ENCODE data around the gene SEBOX. TPM values are rescaled to one million over a fixed set of nuclear protein-coding genes. Genes with fewer than 3 reads are reported as not detected.

The SEBOX gene
- total and polyA plus RNA-seq, 4 experiments from 2014 or later: not detected

DNA sequence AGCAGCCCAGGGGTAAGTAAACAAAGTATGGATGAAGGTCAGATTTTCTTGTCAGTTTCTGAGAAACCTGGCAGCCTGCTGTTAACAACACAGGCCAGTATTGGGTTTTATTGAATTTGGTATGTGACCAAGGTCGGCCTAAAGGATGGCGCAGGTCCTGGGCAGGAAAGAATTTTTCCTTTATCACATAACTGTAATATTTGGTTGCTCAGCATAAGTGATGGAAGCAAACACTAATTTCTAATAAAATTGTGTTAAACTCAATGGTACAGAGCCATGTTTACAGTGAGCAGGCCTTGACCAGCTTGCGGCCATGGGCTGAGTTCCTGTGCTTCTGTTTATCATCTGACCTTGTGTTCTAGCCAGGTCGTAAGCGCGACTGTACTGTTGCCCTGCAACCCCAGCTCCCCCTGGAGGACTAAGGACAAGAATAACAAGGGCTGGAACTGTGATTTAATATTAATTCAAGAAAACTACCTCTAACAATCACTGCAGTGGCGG, 18.2 kb downstream of the SEBOX start:
- H3K4me3 Mint-ChIP-seq: no peak overlapping the region
- H3K4me1 Mint-ChIP-seq: no peaks in the 10 kb centered on the region
- H3K9me3 Mint-ChIP-seq: no peaks in the 10 kb centered on the region
- peaks cover 54 to 82% of the 10 kb centered on the region in 2 donors for H3K36me3 Mint-ChIP-seq
- H3K4me1 ChIP-seq (ENCODE audit: insufficient read depth, low read length): no peaks in the 10 kb centered on the region
- H3K27ac Mint-ChIP-seq: no peak overlapping the region
- H3K9me3 ChIP-seq (ENCODE audit: control insufficient read depth in 1 of 2, low read length in 2 of 2): no peaks in the 10 kb centered on the region
- H3K27ac ChIP-seq (ENCODE audit: low read depth, low read length): no peak overlapping the region
- CTCF ChIA-PET (ENCODE audit: partially characterized antibody): interaction anchor here (1.2 to 1.4 kb wide), 2 partner anchors 9 to 14 kb away, joined by 3 read pairs; no protein-coding TSS in a partner anchor
- H3K36me3 ChIP-seq (ENCODE audit: insufficient read depth, low read length): peaks cover 76% of the 10 kb centered on the region
- H3K27me3 Mint-ChIP-seq: no peaks in the 10 kb centered on the region
- H3K27me3 ChIP-seq (ENCODE audit: insufficient read depth, low read length): no peaks in the 10 kb centered on the region
- no peak for DNase-seq
- POLR2A ChIA-PET (ENCODE audit: partially characterized antibody): interaction anchor here (1.1 to 3.8 kb wide), 4 partner anchors 9 to 11 kb away, joined by 3 to 21 read pairs (median 10); partner anchors contain the start of genes IFT20, POLDIP2 and TNFAIP1
- intact Hi-C loops (cut with micrococcal nuclease): no loop called here
- H3K4me3 ChIP-seq (ENCODE audit: low read length in 2 of 2): no peak overlapping the region

DNA sequence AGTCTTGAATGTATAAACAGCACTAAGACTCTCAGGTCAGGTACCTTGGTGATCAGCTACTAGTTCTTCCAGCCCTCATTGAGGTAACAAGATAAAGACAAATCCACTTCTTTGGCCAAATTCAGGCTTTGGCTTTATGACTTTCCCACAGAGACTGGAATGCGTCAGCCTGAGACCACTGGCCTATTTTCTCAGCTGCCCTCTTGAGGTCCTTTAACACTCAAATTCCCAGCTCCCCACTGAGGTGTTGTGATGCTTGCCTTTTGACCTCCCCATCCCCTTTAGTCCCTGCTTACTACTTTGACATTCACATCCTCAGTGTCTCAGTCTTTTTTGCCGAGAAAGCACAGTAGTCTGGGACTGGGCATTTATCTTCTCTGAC, 18.8 kb downstream of the SEBOX start:
- no peak for DNase-seq
- Mint-ChIP-seq H3K9me3 (no peaks in the 10 kb centered on the region), H3K4me1 (no peaks in the 10 kb centered on the region), H3K36me3 (peaks cover 48 to 82% of the 10 kb centered on the region in 2 donors), H3K27me3 (no peaks in the 10 kb centered on the region), H3K4me3 (no peak overlapping the region), H3K27ac (peak overlapping the region in 2 of 7 donors; percentile 8 to 32)
- Histone ChIP-seq H3K36me3 (ENCODE audit: insufficient read depth, low read length) (peaks cover 76% of the 10 kb centered on the region), H3K4me1 (ENCODE audit: insufficient read depth, low read length) (no peaks in the 10 kb centered on the region), H3K27ac (ENCODE audit: low read depth, low read length) (no peak overlapping the region), H3K27me3 (ENCODE audit: insufficient read depth, low read length) (no peaks in the 10 kb centered on the region), H3K4me3 (ENCODE audit: low read length in 2 of 2) (no peak overlapping the region), H3K9me3 (ENCODE audit: control insufficient read depth in 1 of 2, low read length in 2 of 2) (no peaks in the 10 kb centered on the region)
- ChIA-PET POLR2A (ENCODE audit: partially characterized antibody) (interaction anchor here (3.8 kb wide), 2 partner anchors 11 kb away, joined by 17 to 21 read pairs; partner anchors contain the start of genes IFT20, POLDIP2 and TNFAIP1), CTCF (ENCODE audit: partially characterized antibody) (interaction anchor here (1.4 kb wide), 1 partner anchor 13 kb away, joined by 3 read pairs; no protein-coding TSS in a partner anchor)
- intact Hi-C loops (cut with micrococcal nuclease): no loop called here

GRCh38 chr17:28345419-28346198, 19.4 kb downstream of the SEBOX start:
- Histone ChIP-seq H3K36me3 (ENCODE audit: insufficient read depth, low read length) (peaks cover 77% of the 10 kb centered on the region), H3K27ac (ENCODE audit: low read depth, low read length) (no peak overlapping the region), H3K4me1 (ENCODE audit: insufficient read depth, low read length) (no peaks in the 10 kb centered on the region), H3K27me3 (ENCODE audit: insufficient read depth, low read length) (no peaks in the 10 kb centered on the region), H3K9me3 (ENCODE audit: control insufficient read depth in 1 of 2, low read length in 2 of 2) (no peaks in the 10 kb centered on the region), H3K4me3 (ENCODE audit: low read length in 2 of 2) (no peak overlapping the region)
- DNase-seq: no peak
- ChIA-PET CTCF (ENCODE audit: partially characterized antibody) (interaction anchor here (0.9 to 1.4 kb wide), 2 partner anchors 13 to 295 kb away, joined by 3 read pairs; no protein-coding TSS in a partner anchor), POLR2A (ENCODE audit: partially characterized antibody) (interaction anchor here (3.8 kb wide), 2 partner anchors 10 to 12 kb away, joined by 17 to 21 read pairs; partner anchors contain the start of genes IFT20, POLDIP2 and TNFAIP1)
- H3K4me3 Mint-ChIP-seq: no peak overlapping the region
- peak overlapping the region in 2 of 7 donors; percentile 8 to 32 for H3K27ac Mint-ChIP-seq
- intact Hi-C loops (cut with micrococcal nuclease): no loop called here
- no peaks in the 10 kb centered on the region for H3K4me1 Mint-ChIP-seq
- H3K36me3 Mint-ChIP-seq: peaks cover 42 to 77% of the 10 kb centered on the region in 2 donors
- H3K27me3 Mint-ChIP-seq: no peaks in the 10 kb centered on the region
- no peaks in the 10 kb centered on the region for H3K9me3 Mint-ChIP-seq

- ChIA-PET POLR2A (ENCODE audit: partially characterized antibody) (interaction anchor here (3.8 kb wide), 2 partner anchors 9 to 13 kb away, joined by 17 to 21 read pairs; partner anchors contain the start of genes IFT20, POLDIP2 and TNFAIP1), CTCF (ENCODE audit: partially characterized antibody) (no interaction called here)
- Mint-ChIP-seq H3K4me3 (no peak overlapping the region), H3K4me1 (peaks cover 0 to 1% (median 0%) of the 10 kb centered on the region in 4 donors), H3K27ac (no peak overlapping the region), H3K9me3 (no peaks in the 10 kb centered on the region), H3K27me3 (no peaks in the 10 kb centered on the region), H3K36me3 (peaks cover 34 to 75% of the 10 kb centered on the region in 2 donors)
- Histone ChIP-seq H3K4me3 (ENCODE audit: low read length in 2 of 2) (no peak overlapping the region), H3K27me3 (ENCODE audit: insufficient read depth, low read length) (no peaks in the 10 kb centered on the region), H3K4me1 (ENCODE audit: insufficient read depth, low read length) (no peaks in the 10 kb centered on the region), H3K9me3 (ENCODE audit: control insufficient read depth in 1 of 2, low read length in 2 of 2) (no peaks in the 10 kb centered on the region), H3K27ac (ENCODE audit: low read depth, low read length) (no peak overlapping the region), H3K36me3 (ENCODE audit: insufficient read depth, low read length) (peaks cover 84% of the 10 kb centered on the region)
- intact Hi-C loops (cut with micrococcal nuclease): no loop called here
- no peak for DNase-seq
Observed at GRCh38 chr17:28344435-28344901, 20.5 kb downstream of the SEBOX start.

DNA sequence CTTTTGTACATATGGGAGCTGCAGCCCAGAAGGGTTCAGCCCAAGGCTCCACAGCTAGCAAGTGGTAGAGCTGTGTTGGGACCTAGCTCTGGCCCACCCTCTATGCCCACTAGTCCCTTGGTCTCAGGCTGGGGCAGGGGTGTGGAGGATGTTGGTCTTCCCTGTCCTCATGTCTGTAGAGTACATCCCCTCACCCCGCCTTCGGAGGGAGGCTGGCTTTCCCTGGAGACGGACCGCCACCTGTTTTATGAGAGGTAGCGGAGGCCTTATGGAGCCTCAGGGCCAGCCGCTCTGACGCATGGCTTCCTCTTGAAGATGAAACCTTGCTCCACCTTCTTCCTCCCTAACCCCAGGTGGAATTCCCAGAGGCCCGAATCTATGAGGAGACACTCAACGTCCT, 21.0 kb downstream of the SEBOX start:
- no peak overlapping the region for H3K4me3 Mint-ChIP-seq
- no peak for DNase-seq
- H3K36me3 Mint-ChIP-seq: peaks cover 34 to 77% of the 10 kb centered on the region in 2 donors
- Histone ChIP-seq H3K27me3 (ENCODE audit: insufficient read depth, low read length) (no peaks in the 10 kb centered on the region), H3K9me3 (ENCODE audit: control insufficient read depth in 1 of 2, low read length in 2 of 2) (no peaks in the 10 kb centered on the region), H3K4me3 (ENCODE audit: low read length in 2 of 2) (no peak overlapping the region), H3K27ac (ENCODE audit: low read depth, low read length) (no peak overlapping the region), H3K36me3 (ENCODE audit: insufficient read depth, low read length) (peaks cover 86% of the 10 kb centered on the region), H3K4me1 (ENCODE audit: insufficient read depth, low read length) (no peaks in the 10 kb centered on the region)
- peaks cover 0 to 5% (median under 1%) of the 10 kb centered on the region in 4 donors for H3K4me1 Mint-ChIP-seq
- CTCF ChIA-PET (ENCODE audit: partially characterized antibody): no interaction called here
- H3K27ac Mint-ChIP-seq: peak overlapping the region in 2 of 7 donors; percentile 29 to 46
- POLR2A ChIA-PET (ENCODE audit: partially characterized antibody): interaction anchor here (0.9 kb wide), 1 partner anchor 13 kb away, joined by 4 read pairs; the partner anchor contains the start of gene POLDIP2
- no peaks in the 10 kb centered on the region for H3K9me3 Mint-ChIP-seq
- intact Hi-C loops (cut with micrococcal nuclease): no loop called here
- no peaks in the 10 kb centered on the region for H3K27me3 Mint-ChIP-seq

DNA sequence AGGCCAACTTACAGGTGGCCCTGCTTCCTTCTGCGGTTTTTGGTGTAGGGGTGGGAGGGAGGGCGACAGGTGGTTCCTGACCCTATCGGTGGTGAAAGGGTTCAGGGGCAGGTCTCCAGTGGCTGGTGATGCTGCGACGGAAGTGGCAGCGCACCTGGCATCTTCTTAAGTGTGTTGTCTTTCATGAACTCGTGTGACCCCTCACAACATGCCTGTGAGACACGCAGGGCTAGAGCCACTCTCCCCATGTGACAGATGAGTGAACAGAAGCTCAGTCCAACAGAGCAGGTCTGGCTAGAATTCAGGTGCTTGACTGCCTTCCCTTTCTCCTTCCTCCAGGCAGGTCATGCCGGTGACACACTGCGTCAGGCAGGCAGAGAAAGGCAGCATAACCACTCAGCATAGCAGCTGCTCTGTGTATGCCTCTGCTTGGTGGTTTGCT, 21.5 kb downstream of the SEBOX start:
- no peaks in the 10 kb centered on the region for H3K27me3 Mint-ChIP-seq
- no peak for DNase-seq
- H3K27ac Mint-ChIP-seq: peak overlapping the region in 2 of 7 donors; percentile 29 to 46
- Histone ChIP-seq H3K4me1 (ENCODE audit: insufficient read depth, low read length) (no peaks in the 10 kb centered on the region), H3K36me3 (ENCODE audit: insufficient read depth, low read length) (peaks cover 82% of the 10 kb centered on the region), H3K4me3 (ENCODE audit: low read length in 2 of 2) (no peak overlapping the region), H3K27me3 (ENCODE audit: insufficient read depth, low read length) (no peaks in the 10 kb centered on the region), H3K9me3 (ENCODE audit: control insufficient read depth in 1 of 2, low read length in 2 of 2) (no peaks in the 10 kb centered on the region), H3K27ac (ENCODE audit: low read depth, low read length) (no peak overlapping the region)
- POLR2A ChIA-PET (ENCODE audit: partially characterized antibody): interaction anchor here (0.9 kb wide), 1 partner anchor 14 kb away, joined by 4 read pairs; the partner anchor contains the start of gene POLDIP2
- CTCF ChIA-PET (ENCODE audit: partially characterized antibody): no interaction called here
- peaks cover 34 to 75% of the 10 kb centered on the region in 2 donors for H3K36me3 Mint-ChIP-seq
- H3K9me3 Mint-ChIP-seq: no peaks in the 10 kb centered on the region
- intact Hi-C loops (cut with micrococcal nuclease): no loop called here
- H3K4me1 Mint-ChIP-seq: peaks cover 0 to 8% (median under 1%) of the 10 kb centered on the region in 4 donors
- H3K4me3 Mint-ChIP-seq: no peak overlapping the region

DNA sequence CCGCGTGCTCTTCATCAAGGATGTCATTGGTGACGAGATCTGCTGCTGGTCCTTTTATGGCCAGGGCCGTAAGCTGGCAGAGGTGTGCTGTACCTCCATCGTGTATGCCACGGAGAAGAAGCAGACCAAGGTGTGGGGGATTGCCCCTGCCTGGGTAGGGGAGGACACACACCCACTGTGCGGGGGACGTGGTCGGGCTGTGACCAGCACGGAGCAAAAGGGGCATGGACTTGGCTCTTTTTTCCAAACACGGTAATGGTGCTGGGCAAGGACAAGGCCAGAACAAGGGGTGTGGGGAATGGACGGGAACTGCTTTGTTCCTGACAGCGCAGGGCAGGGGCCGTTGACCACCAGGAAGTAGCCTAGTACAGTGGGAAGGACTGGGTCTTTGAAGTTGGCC, 22.7 kb downstream of the SEBOX start:
- H3K36me3 Mint-ChIP-seq: peaks cover 31 to 67% of the 10 kb centered on the region in 2 donors
- no peak overlapping the region for H3K4me3 Mint-ChIP-seq
- intact Hi-C loops (cut with micrococcal nuclease): no loop called here
- H3K4me1 Mint-ChIP-seq: peaks cover 3 to 20% (median 6%) of the 10 kb centered on the region in 4 donors
- H3K4me3 ChIP-seq (ENCODE audit: low read length in 2 of 2): no peak overlapping the region
- ChIA-PET POLR2A (ENCODE audit: partially characterized antibody) (no interaction called here), CTCF (ENCODE audit: partially characterized antibody) (no interaction called here)
- no peak for DNase-seq
- peaks cover 74% of the 10 kb centered on the region for H3K36me3 ChIP-seq (ENCODE audit: insufficient read depth, low read length)
- H3K27ac ChIP-seq (ENCODE audit: low read depth, low read length): no peak overlapping the region
- H3K27ac Mint-ChIP-seq: peak overlapping the region in 1 of 7 donors; percentile 77
- no peaks in the 10 kb centered on the region for H3K27me3 Mint-ChIP-seq
- H3K9me3 ChIP-seq (ENCODE audit: control insufficient read depth in 1 of 2, low read length in 2 of 2): no peaks in the 10 kb centered on the region
- no peaks in the 10 kb centered on the region for H3K27me3 ChIP-seq (ENCODE audit: insufficient read depth, low read length)
- peaks cover 4% of the 10 kb centered on the region for H3K4me1 ChIP-seq (ENCODE audit: insufficient read depth, low read length)
- H3K9me3 Mint-ChIP-seq: no peaks in the 10 kb centered on the region
